Skeletal muscle tissue (tissue), 4 donors: Measurements from ENCODE around the gene HK2. TPM values are rescaled to one million over a fixed set of nuclear protein-coding genes. Genes with fewer than 3 reads are reported as not detected.
"Not testable (repeated sequence)": the region's sequence is repeated elsewhere in the genome, so short reads cannot be mapped to it uniquely, and the experiment has no call there.

Experiments used
- H3K27ac ChIP-seq: one replicate; pipeline ENCODE4 v1.7.0; 2013; ENCODE audit warnings: mild to moderate bottlenecking, low read depth, low read length, inconsistent platforms
- H3K27me3 ChIP-seq, 3 donors: one replicate each; pipeline ENCODE4 v1.7.0; 2013; ENCODE audit warnings: low read length in 3 of 3; ENCODE audit not compliant: control insufficient read depth in 3 of 3, insufficient read depth in 3 of 3
- H3K36me3 ChIP-seq, 3 donors: one replicate each; pipeline ENCODE4 v1.7.0; 2013; ENCODE audit warnings: low read length in 3 of 3; ENCODE audit not compliant: control insufficient read depth in 3 of 3, insufficient read depth in 3 of 3
- H3K4me1 ChIP-seq, 3 donors: one replicate each; pipeline ENCODE4 v1.7.0; 2013; ENCODE audit warnings: low read length in 3 of 3, mild to moderate bottlenecking in 3 of 3; ENCODE audit not compliant: control insufficient read depth in 3 of 3, insufficient read depth in 3 of 3
- H3K4me3 ChIP-seq, 3 donors: one replicate each; pipeline ENCODE4 v1.7.0; 2013; ENCODE audit warnings: low read length in 3 of 3
- H3K9ac ChIP-seq, 3 donors: one replicate each; pipeline ENCODE4 v1.7.0; 2013; ENCODE audit warnings: low read length in 3 of 3, mild to moderate bottlenecking in 3 of 3, moderate library complexity in 2 of 3, low read depth in 1 of 3
- H3K9me3 ChIP-seq, 3 donors: one replicate each; pipeline ENCODE4 v1.7.0; 2013; ENCODE audit warnings: low read length in 3 of 3; ENCODE audit not compliant: control insufficient read depth in 3 of 3
- total RNA-seq: library from RNA; depleted of rRNA; stranded (reverse); fragments of >200 nt; gene quantifications from one replicate; pipeline ENCODE4 v1.2.3, GENCODE V29; 2014
- donor health status: Osteomylitis.

HK2 gene
- total RNA-seq, 1 donor from 2014 or later, result 5.7 TPM

DNA sequence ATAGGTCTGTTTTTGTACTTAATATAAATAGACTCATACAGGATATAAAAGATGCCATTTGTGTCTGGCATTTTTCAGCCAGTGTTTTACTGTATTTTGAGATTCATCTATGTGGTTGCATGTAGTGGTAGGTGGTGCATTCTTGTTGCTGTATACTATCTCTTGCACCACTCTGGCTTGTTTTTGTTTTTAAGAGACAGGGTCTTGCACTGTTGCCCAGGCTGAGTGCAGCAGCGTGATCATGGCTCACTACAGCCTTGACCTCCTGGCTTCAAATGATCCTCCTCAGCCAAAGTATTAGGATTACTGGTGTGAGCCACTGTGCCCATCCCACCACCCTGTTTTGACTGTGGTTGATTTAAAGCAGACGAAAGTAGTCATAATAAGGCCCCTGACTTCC, 12.6 kb downstream of the HK2 start:
- H3K4me1 ChIP-seq, result peaks cover 68 to 94% (median 82%) of the 10 kb centered on the region in 3 donors
- no peaks in the 10 kb centered on the region for H3K36me3 ChIP-seq
- peak overlapping the region; percentile 86 for H3K27ac ChIP-seq
- H3K27me3 ChIP-seq, result no peaks in the 10 kb centered on the region
- H3K4me3 ChIP-seq, result no peak overlapping the region
- H3K9ac ChIP-seq, result no peak overlapping the region
- H3K9me3 ChIP-seq, result no peaks in the 10 kb centered on the region

GRCh38 chr2:74847070-74847858, 13.3 kb downstream of the HK2 start:
- H3K27me3 ChIP-seq, result no peaks in the 10 kb centered on the region
- H3K36me3 ChIP-seq, result no peaks in the 10 kb centered on the region
- H3K4me3 ChIP-seq, result no peak overlapping the region
- H3K9me3 ChIP-seq, result no peaks in the 10 kb centered on the region
- no peak overlapping the region for H3K27ac ChIP-seq
- H3K4me1 ChIP-seq, result peaks cover 63 to 94% (median 74%) of the 10 kb centered on the region in 3 donors
- no peak overlapping the region for H3K9ac ChIP-seq

- Histone ChIP-seq H3K4me1 (peaks cover 54 to 74% (median 55%) of the 10 kb centered on the region in 3 donors), H3K27me3 (no peaks in the 10 kb centered on the region), H3K27ac (peak overlapping the region; percentile 42), H3K36me3 (peaks cover under 1 to 3% (median 2%) of the 10 kb centered on the region in 3 donors), H3K9me3 (no peaks in the 10 kb centered on the region), H3K9ac (peak overlapping the region in 1 of 3 donors; percentile 27), H3K4me3 (no peak overlapping the region)
Observed at GRCh38 chr2:74849228-74849892, 15.4 kb downstream of the HK2 start.

DNA sequence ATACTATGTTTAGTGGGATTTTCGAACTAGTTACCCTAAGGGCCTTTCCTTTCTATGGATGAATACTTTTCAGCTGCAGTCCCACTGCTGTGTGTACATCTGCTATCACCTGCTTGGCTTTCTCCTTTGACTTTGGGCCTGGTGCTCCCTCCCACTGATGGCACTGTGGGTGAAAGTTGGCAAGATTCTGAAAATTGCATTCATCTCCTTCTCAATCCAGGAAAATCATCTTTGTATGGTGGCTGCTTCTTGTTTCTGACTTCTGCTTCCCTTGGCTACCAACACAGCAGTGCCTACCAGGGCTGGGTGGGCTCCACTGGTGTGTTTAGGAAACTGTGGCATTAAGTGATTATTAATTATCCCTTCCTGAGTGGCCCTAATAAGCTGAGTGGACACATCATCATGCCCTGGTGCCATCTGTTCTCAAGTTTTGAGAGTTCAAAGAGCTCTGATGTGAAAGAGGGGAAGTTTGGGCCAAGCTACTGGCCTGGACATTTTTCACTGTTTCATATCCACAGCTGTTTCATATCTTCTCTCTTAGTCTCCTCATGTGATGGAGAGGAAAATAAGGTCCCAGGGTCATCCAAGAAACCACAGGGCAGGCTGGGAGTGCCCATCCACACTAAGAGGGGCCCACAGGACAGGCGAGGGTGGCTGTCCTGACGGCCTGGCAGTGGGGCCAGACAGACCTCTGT, 16.7 kb downstream of the HK2 start:
- H3K27me3 ChIP-seq, result no peaks in the 10 kb centered on the region
- no peak overlapping the region for H3K9ac ChIP-seq
- H3K4me1 ChIP-seq, result peaks cover 41 to 62% (median 44%) of the 10 kb centered on the region in 3 donors
- no peak overlapping the region for H3K27ac ChIP-seq
- no peak overlapping the region for H3K4me3 ChIP-seq
- H3K9me3 ChIP-seq, result no peaks in the 10 kb centered on the region
- peaks cover 3 to 7% (median 5%) of the 10 kb centered on the region in 3 donors for H3K36me3 ChIP-seq

GRCh38 chr2:74851191-74851566, 17.3 kb downstream of the HK2 start:
- Histone ChIP-seq H3K4me3 (no peak overlapping the region), H3K9me3 (no peaks in the 10 kb centered on the region), H3K36me3 (peaks cover 3 to 7% (median 5%) of the 10 kb centered on the region in 3 donors), H3K9ac (no peak overlapping the region), H3K27ac (no peak overlapping the region), H3K4me1 (peaks cover 36 to 56% (median 39%) of the 10 kb centered on the region in 3 donors), H3K27me3 (no peaks in the 10 kb centered on the region)

- not testable (repeated sequence) for H3K27ac ChIP-seq, H3K27me3 ChIP-seq, H3K9ac ChIP-seq, H3K4me3 ChIP-seq, H3K9me3 ChIP-seq, H3K36me3 ChIP-seq
- H3K4me1 ChIP-seq, result peaks cover 19 to 37% (median 23%) of the 10 kb centered on the region in 3 donors
Observed at GRCh38 chr2:74853360-74853759, 19.4 kb downstream of the HK2 start.

DNA sequence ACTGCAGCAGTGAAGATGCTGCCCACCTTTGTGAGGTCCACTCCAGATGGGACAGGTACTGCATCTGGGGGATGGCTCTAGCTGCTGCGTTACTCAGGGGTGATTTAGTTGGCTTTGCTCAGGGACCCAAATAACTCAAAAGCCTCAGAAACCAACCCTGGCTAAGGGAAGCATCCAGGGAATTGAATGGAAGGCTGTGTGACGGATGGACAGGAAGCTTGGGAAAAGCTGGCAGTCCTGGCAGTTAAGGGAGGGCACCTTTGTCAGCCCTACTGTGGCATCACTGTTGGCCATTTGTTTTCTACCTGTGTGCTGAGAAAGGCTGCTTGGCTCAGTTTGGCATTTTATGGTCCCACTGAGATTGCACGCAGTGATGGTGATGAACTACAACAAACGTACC, 20.5 kb downstream of the HK2 start:
- H3K36me3 ChIP-seq, result peaks cover 5 to 7% (median 6%) of the 10 kb centered on the region in 3 donors
- H3K9me3 ChIP-seq, result no peaks in the 10 kb centered on the region
- H3K27me3 ChIP-seq, result no peaks in the 10 kb centered on the region
- H3K4me1 ChIP-seq, result peaks cover 9 to 27% (median 13%) of the 10 kb centered on the region in 3 donors
- H3K4me3 ChIP-seq, result no peak overlapping the region
- no peak overlapping the region for H3K9ac ChIP-seq
- H3K27ac ChIP-seq, result no peak overlapping the region

- H3K9me3 ChIP-seq, H3K4me3 ChIP-seq, H3K36me3 ChIP-seq, H3K9ac ChIP-seq, H3K27me3 ChIP-seq, H3K27ac ChIP-seq: not testable (repeated sequence)
- peaks cover 5 to 19% (median 5%) of the 10 kb centered on the region in 3 donors for H3K4me1 ChIP-seq
Observed at GRCh38 chr2:74855114-74855707, 21.3 kb downstream of the HK2 start.

GRCh38 chr2:74856004-74856578, 22.2 kb downstream of the HK2 start:
- peaks cover 5 to 7% (median 6%) of the 10 kb centered on the region in 3 donors for H3K36me3 ChIP-seq
- H3K4me1 ChIP-seq, result peaks cover 0 to 13% (median 4%) of the 10 kb centered on the region in 3 donors
- no peaks in the 10 kb centered on the region for H3K9me3 ChIP-seq
- H3K27ac ChIP-seq, result no peak overlapping the region
- H3K9ac ChIP-seq, result no peak overlapping the region
- H3K4me3 ChIP-seq, result no peak overlapping the region
- H3K27me3 ChIP-seq, result no peaks in the 10 kb centered on the region
